NCI-H1436 treated with DMSO at 0.1 percent for 48 hours (cell line): ENCODE data around the gene LAMB2.

Experiments
- DNase-seq: peaks from one replicate; lab custom pipeline; 2025; lab: John Stamatoyannopoulos, UW

LAMB2 gene

DNA sequence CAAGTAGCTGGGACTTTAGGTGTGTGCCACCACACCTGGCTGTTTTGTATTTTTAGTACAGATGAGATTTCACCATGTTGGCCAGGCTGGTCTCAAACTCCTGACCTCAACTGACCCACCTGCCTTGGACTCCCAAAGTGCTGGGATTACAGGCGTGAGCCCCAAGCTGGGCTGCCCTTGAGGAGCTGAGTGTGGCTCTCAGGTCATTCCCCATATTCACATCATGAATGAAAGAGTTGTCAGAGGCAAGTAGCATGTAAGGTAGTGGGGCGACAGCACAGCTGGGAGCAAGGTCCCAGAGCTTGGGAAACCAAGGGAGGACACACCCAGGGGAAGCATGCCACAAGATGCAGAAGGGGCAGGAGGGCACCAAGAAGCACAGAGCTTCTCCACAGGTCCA is 28.3 kb upstream of the LAMB2 start:
- no peak for DNase-seq

DNA sequence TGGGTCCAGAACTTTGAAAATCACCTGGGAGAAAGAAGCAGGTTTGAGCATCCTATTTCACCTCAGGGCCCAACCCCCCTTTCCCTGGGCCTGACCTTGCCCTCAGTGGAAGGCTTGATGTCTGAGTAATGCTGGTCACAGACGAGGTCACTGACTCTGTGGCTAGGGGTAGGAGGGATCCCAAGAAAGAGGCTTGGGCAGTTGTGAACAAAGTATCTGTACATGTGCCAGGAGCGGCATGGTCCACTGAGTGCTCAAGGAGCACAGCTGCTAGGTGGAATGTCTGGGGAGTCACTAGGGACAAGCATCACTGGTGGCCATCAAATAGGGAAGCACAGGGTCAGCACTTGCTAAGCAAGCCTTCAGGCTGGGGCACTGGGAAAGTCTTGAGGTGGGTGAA is 25.9 kb upstream of the LAMB2 start:
- no peak for DNase-seq

DNA sequence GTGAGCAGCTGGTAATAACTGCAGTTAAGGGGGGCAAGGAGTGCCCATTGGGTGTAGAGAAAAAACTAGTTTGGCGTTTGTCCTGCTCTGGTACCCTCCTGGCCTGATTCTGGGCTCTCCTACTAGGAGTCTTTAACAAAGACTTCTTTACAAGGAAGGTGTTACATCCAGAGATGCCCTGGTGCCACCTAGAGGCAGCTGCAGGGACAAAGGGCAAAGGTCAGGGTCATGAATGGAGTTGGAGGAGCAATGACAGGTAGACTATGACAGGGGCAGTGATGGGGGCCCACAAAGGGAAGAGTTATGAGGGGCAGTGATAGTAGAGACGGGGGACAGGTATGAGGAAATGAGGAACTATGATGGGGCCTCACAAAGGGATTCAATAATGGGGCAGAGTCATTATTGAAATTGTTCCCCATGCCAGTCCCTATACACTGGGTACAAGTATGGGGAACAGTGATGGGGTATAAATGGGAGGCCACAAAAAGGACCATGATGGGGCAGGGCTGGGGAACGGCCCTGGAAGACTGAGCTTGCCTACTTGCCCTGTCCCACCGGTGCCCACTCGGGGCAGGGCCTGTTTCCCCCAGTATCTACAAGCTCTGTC is 25.4 kb upstream of the LAMB2 start:
- no peak for DNase-seq

GRCh38 chr3:49157289-49157688 is 24.4 kb upstream of the LAMB2 start:
- no peak for DNase-seq

GRCh38 chr3:49153349-49153912 is 20.6 kb upstream of the LAMB2 start:
- no peak for DNase-seq

DNA sequence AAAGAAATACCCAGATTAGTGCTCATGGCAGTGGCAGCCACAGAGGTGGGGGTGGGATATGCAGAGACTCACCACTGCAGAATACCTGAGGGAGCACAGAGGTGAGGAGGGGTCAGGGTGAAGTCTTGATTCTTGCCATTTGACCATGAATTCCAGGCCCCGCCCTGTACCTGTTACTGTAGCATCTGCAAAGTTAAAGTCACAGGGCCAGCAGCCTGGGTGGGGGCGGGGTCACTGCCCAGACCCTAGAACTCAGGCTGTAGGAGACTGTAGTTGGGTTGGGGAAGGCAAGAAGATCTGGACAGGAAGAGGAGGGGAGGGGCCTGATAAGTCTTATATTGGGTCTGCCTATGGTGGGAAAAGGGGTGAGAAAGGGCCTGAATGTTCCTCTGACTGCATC is 18.8 kb upstream of the LAMB2 start:
- no peak for DNase-seq

- no peak for DNase-seq
Observed at GRCh38 chr3:49148159-49148558, 15.3 kb upstream of the LAMB2 start.

- DNase-seq, result no peak
Observed at GRCh38 chr3:49140080-49140479, 7.2 kb upstream of the LAMB2 start.

DNA sequence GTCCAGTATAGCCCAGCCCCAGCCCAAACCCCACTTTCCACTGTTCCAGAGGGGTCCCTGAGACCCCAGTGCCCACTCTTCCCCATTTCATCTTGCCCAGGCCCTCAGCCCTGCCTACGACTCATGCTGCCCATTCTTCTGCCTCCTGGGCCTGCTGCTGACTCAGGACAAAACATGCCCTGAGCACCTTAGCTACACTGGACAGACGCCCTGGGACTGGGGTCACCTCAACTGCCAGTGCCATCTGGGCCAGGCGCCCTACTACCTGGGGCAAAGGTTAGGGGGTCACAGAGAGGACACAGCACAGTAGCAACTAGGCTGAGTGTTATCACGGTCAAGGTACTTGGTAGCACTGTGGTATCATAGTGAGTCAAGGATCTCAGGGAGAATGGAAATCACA is 2.6 kb upstream of the LAMB2 start:
- no peak for DNase-seq

GRCh38 chr3:49134471-49135265 is 1.8 kb upstream of the LAMB2 start:
- no peak for DNase-seq

DNA sequence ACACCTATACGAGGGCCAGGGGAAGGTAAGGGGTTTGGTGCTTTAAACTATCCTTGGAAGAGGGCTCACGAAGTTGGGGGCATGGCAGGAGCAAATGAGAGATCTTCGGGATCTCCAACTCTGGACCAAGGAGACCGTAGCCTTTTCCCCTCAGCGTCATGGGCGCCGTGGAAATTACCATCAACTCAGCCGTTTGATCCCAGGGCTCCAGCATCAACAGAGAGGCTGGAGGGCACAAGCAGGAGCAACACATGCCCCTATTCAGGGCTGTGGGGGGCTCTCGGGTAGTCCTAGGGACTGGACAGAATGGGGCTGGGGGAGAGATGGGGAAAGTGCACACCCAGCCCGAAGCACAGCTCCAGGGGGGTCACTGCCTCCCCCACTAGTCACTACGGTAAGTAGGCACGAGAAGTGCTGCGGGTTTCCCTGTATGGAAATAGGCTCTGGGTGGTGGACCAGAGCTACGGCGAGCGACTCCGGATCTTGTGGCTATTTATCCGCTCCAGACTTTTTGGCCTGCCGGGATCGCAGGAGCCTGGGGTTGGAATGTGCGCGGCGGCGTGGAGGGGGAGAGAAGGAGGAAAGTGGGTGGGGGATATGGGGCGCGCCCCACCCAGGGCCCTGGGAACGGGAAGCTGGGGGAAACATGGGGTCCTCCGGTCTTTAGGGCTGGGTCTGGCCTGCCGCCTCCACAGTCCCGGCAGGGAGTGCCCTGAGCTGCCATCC is 539 bp upstream of the LAMB2 start:
- DNase-seq, result no peak

DNA sequence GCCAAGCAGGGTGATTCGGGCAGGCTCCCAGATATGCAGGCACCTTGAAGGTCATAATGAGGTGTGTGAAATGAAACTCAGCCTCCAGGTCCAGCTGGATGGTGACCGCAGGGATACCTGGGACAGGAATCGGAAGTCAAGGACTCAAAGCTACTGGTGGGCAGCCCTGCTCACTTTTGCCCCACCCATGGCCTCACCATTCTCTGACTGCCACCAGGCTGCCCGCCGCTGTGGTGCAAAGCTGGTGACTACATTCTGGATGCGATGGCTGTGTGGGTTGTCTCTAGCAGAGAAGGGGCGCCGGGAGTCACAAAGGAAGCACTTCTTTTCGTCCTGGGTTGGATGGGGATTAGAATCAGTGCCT is 795 bp downstream of the LAMB2 start:
- DNase-seq, result no peak

DNA sequence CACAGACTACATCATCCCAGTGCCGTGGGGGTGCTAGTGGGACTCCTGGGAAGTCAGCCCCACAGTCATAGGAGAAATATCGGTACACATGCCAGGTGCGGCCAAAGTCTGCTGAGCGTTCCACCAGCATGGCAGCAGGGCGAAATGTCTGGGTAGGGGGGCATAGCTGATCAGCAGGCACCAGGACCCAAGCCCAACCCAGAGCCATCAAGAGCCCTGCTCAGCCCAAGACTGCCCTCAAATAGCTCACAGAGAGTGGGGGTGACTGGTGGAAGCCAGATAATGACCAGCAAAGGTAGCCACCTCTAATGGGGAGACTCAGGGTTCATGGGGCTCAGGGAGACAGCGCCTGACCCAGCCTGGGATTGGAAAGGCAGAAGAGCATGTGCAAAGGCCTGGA is 1.3 kb downstream of the LAMB2 start:
- no peak for DNase-seq

DNA sequence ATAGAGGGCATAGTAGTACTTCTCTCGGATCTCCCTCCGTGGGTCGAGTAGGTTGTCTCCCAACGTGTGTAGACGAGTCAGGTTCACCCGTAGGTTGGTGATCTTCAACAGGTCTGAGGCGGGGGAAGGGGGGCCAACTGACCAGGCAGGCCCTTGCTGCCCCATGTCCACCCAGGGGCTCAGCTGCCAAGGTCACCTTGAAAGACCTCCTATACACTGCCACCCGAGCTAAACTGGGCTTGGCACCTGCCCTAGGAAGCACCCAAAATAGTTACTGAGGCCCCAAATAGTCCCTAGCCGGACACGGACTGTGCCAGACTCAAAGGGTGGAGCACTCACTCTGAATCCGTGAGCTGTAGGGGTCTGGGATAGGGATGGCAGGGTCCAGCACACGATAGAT is 1.8 kb downstream of the LAMB2 start:
- no peak for DNase-seq

GRCh38 chr3:49124991-49125670 is 7.7 kb downstream of the LAMB2 start:
- no peak for DNase-seq

DNA sequence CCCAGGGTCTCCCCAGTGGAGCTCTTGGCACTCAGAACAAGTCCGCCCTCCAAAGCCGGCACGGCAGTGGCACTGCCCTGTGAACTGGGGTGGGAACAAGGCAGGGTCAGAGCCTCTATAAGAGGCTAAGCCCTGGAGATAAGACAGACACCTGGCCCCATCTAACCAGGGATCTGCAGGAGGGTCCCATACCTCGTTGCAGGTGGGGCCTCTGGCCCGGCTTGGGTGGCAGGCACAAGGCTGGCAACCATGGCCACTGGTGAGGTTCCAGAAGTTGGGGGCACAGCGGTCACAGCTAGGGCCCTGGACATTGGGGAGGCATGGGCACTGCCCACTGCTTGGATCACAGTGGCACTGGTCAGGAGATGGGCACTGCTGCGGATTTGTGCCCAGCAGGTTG is 8.6 kb downstream of the LAMB2 start:
- no peak for DNase-seq

GRCh38 chr3:49123687-49124086 is 9.2 kb downstream of the LAMB2 start:
- DNase-seq, result no peak

DNA sequence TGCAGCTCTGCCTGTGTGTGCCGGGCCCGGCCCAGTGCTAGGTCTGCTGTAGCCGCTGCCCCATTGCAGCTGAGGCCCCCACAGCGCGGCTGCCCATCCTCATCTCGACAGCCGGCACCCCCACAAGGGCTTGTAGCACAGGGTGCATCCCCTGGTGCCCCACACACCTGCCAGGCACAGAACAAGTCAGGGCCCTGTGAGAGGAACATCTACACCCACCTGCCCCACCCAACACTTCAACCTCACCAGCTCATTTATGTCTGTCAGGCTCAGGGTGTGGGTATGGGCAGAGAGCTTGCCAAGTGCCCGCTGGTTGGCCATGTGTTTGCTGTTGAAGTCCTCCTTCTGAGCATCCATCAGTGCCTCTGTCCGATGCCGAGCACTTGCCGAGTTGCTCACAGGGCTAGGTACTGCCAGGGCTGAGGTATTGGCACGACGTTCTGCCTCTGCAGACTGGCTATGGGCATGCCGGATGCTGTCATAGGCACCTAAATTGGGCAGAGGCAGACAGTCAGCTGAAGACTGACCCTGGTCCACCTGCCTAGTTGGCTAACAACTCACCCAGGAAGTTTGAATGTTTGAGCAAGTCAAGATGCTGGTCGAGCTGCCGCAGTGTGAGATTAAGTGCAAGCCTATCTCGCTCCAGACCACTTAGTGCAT is 9.8 kb downstream of the LAMB2 start:
- DNase-seq, result no peak

DNA sequence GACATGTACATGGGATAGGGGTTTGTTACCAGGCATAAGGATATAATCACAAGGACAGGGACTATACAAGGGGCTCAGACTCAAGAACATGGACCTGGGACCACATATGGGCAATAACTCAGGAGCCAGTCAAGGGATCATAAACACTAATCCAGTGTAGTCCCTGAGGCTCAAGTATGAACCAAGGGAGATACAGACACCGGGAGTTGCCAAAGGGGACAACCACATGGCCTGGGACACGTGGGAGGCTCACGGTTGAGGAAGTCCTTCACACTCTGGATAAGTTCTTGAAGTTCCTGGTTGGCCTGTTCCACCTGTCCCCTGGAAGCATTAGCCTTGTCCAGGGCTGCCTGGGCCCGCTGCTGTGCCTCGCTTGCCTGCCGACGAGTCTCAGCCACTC is 10.4 kb downstream of the LAMB2 start:
- DNase-seq, result no peak

DNA sequence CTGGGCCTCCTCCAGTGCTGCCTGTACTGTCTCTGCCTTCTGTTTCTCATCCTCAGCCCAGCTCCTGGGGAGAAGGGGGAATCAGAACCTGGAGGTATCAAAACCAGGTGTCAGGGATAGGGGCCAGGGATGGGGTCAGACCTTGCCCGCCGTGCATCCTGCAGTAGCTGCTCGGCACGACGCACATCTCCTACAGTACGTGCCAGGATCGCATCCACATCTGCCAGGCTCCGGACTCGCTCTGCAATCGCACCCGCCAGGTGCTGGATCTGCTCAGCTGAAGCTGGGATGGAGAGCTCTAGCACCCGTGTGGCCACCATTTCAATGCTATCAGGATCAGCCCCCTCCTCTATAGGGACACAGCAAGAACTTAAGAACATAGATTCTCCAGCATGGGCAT is 10.8 kb downstream of the LAMB2 start:
- no peak for DNase-seq

DNA sequence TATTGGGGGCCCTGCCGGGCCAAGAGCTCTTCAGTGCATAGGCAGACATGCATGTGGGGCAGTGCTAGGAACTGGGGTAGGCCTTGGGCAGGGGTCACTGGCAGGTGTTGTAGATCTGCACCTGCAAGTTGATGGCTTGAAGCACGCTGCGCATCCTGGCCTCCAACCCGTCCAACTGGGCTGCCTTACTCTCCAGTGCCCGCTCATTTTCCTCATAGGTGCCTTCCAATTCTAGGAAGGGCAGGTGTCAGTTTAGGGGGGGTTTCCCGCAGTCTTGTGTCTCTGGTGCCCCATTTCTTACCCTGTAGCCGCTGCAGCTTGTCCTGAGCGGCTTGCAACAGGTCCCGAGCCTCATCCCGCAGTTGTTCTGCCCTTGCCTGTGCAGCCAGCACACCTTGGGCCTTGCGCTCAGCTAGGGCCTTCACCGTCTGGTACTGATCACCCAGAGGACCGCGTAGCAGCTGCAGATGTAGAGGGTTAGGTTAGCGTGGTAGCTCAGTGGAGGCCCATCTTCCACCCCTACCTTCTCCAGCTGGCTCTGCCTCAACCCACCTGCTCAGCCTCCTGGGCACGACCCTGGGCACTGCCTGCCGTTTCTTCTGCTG is 11.6 kb downstream of the LAMB2 start:
- no peak for DNase-seq
